ENCODE results near the gene SPTBN4.
A peak's percentile ranks its signal among the peaks of the same experiment; 100 is the strongest.

SPTBN4 gene

GRCh38 chr19:40614622-40615411 lies 148.0 kb downstream of the SPTBN4 start (continued):
- peak; percentile 61; the same call in 1 of the 2 replicates for TF ChIP-seq KLF9 (tag by site-specific recombination; IDR thresholded peaks at IDR 0.05; ENCODE audit: low read depth)
- TF ChIP-seq ZNF654 (tag by site-specific recombination; IDR thresholded peaks at IDR 0.05; ENCODE audit: low read depth): no peak
- no peak for TF ChIP-seq HOXD13 (CRISPR knock-in tag; IDR thresholded peaks at IDR 0.05; ENCODE audit: borderline replicate concordance)
- TF ChIP-seq ZNF2 (tag by site-specific recombination; IDR thresholded peaks at IDR 0.05): 0 out of 2 replicates have a peak, but pooled peaks have one; percentile 39
- TF ChIP-seq ZNF169 (tag by site-specific recombination; IDR thresholded peaks at IDR 0.05): no peak
- no peak for TF ChIP-seq ZFP3 (tag by site-specific recombination; IDR thresholded peaks at IDR 0.05; ENCODE audit: low read depth)
- no peak for TF ChIP-seq REPIN1 (tag by site-specific recombination; IDR thresholded peaks at IDR 0.05; ENCODE audit: low read depth)
- TF ChIP-seq, protein P1, sequence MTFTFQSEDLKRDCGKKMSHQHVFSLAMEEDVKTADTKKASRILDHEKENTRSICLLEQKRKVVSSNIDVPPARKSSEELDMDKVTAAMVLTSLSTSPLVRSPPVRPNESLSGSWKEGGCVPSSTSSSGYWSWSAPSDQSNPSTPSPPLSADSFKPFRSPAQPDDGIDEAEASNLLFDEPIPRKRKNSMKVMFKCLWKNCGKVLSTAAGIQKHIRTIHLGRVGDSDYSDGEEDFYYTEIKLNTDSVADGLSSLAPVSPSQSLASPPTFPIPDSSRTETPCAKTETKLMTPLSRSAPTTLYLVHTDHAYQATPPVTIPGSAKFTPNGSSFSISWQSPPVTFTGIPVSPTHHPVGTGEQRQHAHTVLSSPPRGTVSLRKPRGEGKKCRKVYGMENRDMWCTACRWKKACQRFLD (tag by site-specific recombination; IDR thresholded peaks at IDR 0.05): no peak
- TF ChIP-seq ZNF133 (tag by site-specific recombination; IDR thresholded peaks at IDR 0.05): no peak
- TF ChIP-seq ZNF571 (tag by site-specific recombination; IDR thresholded peaks at IDR 0.05): no peak
- no peak for TF ChIP-seq ZBTB1 (tag by site-specific recombination; IDR thresholded peaks at IDR 0.05)
- no peak for TF ChIP-seq ZNF175 (tag by site-specific recombination; IDR thresholded peaks at IDR 0.05)
- TF ChIP-seq ELK4 (IDR thresholded peaks at IDR 0.05; ENCODE audit: borderline replicate concordance, low read depth, low read length): no peak
- 0 out of 2 replicates have a peak, but pooled peaks have one; percentile 39 for TF ChIP-seq ZNF610 (tag by site-specific recombination; IDR thresholded peaks at IDR 0.05; ENCODE audit: borderline replicate concordance)
- TF ChIP-seq BCL6B (tag by site-specific recombination; IDR thresholded peaks at IDR 0.05): no peak
- TF ChIP-seq CTCF (tag by site-specific recombination; IDR thresholded peaks at IDR 0.05): no peak
- no peak for TF ChIP-seq SCRT2 (tag by site-specific recombination; IDR thresholded peaks at IDR 0.05)
- TF ChIP-seq, protein P2, sequence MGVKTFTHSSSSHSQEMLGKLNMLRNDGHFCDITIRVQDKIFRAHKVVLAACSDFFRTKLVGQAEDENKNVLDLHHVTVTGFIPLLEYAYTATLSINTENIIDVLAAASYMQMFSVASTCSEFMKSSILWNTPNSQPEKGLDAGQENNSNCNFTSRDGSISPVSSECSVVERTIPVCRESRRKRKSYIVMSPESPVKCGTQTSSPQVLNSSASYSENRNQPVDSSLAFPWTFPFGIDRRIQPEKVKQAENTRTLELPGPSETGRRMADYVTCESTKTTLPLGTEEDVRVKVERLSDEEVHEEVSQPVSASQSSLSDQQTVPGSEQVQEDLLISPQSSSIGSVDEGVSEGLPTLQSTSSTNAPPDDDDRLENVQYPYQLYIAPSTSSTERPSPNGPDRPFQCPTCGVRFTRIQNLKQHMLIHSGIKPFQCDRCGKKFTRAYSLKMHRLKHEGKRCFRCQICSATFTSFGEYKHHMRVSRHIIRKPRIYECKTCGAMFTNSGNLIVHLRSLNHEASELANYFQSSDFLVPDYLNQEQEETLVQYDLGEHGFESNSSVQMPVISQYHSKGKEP (tag by site-specific recombination; IDR thresholded peaks at IDR 0.05): no peak; the same call in none of the 2 replicates
- TF ChIP-seq ZNF624 (tag by site-specific recombination; IDR thresholded peaks at IDR 0.05): no peak
- TF ChIP-seq ZNF24 (tag by site-specific recombination; IDR thresholded peaks at IDR 0.05): peak; percentile 73
- TF ChIP-seq KLF8 (tag by site-specific recombination; IDR thresholded peaks at IDR 0.05): peak; percentile 43; the same call in 1 of the 2 replicates
- no peak for TF ChIP-seq ZNF843 (tag by site-specific recombination; IDR thresholded peaks at IDR 0.05)
- no peak for TF ChIP-seq ZNF292 (tag by site-specific recombination; IDR thresholded peaks at IDR 0.05; ENCODE audit: borderline replicate concordance, low read depth)
- TF ChIP-seq, protein P3, sequence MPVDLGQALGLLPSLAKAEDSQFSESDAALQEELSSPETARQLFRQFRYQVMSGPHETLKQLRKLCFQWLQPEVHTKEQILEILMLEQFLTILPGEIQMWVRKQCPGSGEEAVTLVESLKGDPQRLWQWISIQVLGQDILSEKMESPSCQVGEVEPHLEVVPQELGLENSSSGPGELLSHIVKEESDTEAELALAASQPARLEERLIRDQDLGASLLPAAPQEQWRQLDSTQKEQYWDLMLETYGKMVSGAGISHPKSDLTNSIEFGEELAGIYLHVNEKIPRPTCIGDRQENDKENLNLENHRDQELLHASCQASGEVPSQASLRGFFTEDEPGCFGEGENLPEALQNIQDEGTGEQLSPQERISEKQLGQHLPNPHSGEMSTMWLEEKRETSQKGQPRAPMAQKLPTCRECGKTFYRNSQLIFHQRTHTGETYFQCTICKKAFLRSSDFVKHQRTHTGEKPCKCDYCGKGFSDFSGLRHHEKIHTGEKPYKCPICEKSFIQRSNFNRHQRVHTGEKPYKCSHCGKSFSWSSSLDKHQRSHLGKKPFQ (tag by site-specific recombination; IDR thresholded peaks at IDR 0.05): no peak
- TF ChIP-seq ATF2 (tag by site-specific recombination; IDR thresholded peaks at IDR 0.05; ENCODE audit: low read depth): no peak
- TF ChIP-seq ZNF48 (tag by site-specific recombination; IDR thresholded peaks at IDR 0.05): no peak
- TF ChIP-seq, protein P4, sequence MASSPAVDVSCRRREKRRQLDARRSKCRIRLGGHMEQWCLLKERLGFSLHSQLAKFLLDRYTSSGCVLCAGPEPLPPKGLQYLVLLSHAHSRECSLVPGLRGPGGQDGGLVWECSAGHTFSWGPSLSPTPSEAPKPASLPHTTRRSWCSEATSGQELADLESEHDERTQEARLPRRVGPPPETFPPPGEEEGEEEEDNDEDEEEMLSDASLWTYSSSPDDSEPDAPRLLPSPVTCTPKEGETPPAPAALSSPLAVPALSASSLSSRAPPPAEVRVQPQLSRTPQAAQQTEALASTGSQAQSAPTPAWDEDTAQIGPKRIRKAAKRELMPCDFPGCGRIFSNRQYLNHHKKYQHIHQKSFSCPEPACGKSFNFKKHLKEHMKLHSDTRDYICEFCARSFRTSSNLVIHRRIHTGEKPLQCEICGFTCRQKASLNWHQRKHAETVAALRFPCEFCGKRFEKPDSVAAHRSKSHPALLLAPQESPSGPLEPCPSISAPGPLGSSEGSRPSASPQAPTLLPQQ (tag by site-specific recombination; IDR thresholded peaks at IDR 0.05): peak; percentile 49; the same call in 1 of the 2 replicates
- TF ChIP-seq ZNF558 (tag by site-specific recombination; IDR thresholded peaks at IDR 0.05): no peak

All from HEK293 (cell line).